NCI-H1092 (cell line): ENCODE data around the gene PHACTR3.
"Not testable (repeated sequence)": the region's sequence is repeated elsewhere in the genome, so short reads cannot be mapped to it uniquely, and the experiment has no call there.

Experiments
- DNase-seq: peaks from one replicate; lab custom pipeline; 2025; lab: John Stamatoyannopoulos, UW

Gene PHACTR3

GRCh38 chr20:59863058-59863457 is 258.7 kb downstream of the PHACTR3 start:
- no peak for DNase-seq

GRCh38 chr20:59864726-59865125 is 260.4 kb downstream of the PHACTR3 start:
- no peak for DNase-seq

- no peak for DNase-seq
Observed at GRCh38 chr20:59866338-59866737, 262.0 kb downstream of the PHACTR3 start.

- DNase-seq: no peak
Observed at GRCh38 chr20:59871096-59871495, 266.8 kb downstream of the PHACTR3 start.

GRCh38 chr20:59873409-59873808 is 269.1 kb downstream of the PHACTR3 start:
- no peak for DNase-seq

- no peak for DNase-seq
Observed at GRCh38 chr20:59880198-59880597, 275.9 kb downstream of the PHACTR3 start.

- DNase-seq: no peak
Observed at GRCh38 chr20:59884494-59884893, 280.2 kb downstream of the PHACTR3 start.

- DNase-seq: no peak
Observed at GRCh38 chr20:59888050-59888449, 283.7 kb downstream of the PHACTR3 start.

GRCh38 chr20:59890035-59890434 is 285.7 kb downstream of the PHACTR3 start:
- not testable (repeated sequence) for DNase-seq

- DNase-seq: no peak
Observed at GRCh38 chr20:59891581-59891980, 287.2 kb downstream of the PHACTR3 start.

- DNase-seq: no peak
Observed at GRCh38 chr20:59895908-59896307, 291.6 kb downstream of the PHACTR3 start.
